ENCODE results near the gene CCZ1B.
"Not testable (repeated sequence)": the region's sequence is repeated elsewhere in the genome, so short reads cannot be mapped to it uniquely, and the experiment has no call there.

DNA sequence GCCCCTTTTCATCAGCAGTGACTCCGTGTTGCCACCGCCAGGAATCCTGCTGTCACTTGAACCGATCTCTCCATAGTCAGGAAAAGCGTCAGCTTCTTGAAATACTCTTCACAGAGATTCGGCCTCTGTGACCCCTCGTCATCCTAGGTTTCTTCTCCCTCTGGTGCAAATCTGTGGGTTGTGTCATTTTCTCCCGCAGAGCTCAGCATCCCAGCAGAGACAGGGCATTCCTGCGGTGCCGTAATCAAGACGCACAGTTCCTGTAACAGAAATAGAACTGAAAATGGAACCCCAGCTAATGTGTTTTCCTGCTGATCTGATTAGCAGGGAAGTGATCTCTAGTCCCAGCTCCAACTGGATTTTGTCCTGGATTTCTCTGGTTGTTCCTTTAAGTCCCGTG lies 31.8 kb downstream of the CCZ1B start:
- not testable (repeated sequence) for TF ChIP-seq POLR2A (IDR thresholded peaks at IDR 0.05)
- TF ChIP-seq, protein P1, sequence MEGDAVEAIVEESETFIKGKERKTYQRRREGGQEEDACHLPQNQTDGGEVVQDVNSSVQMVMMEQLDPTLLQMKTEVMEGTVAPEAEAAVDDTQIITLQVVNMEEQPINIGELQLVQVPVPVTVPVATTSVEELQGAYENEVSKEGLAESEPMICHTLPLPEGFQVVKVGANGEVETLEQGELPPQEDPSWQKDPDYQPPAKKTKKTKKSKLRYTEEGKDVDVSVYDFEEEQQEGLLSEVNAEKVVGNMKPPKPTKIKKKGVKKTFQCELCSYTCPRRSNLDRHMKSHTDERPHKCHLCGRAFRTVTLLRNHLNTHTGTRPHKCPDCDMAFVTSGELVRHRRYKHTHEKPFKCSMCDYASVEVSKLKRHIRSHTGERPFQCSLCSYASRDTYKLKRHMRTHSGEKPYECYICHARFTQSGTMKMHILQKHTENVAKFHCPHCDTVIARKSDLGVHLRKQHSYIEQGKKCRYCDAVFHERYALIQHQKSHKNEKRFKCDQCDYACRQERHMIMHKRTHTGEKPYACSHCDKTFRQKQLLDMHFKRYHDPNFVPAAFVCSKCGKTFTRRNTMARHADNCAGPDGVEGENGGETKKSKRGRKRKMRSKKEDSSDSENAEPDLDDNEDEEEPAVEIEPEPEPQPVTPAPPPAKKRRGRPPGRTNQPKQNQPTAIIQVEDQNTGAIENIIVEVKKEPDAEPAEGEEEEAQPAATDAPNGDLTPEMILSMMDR (IDR thresholded peaks at IDR 0.05), result not testable (repeated sequence)

Data from gastroesophageal sphincter (tissue), 3 donors.